ENCODE data around the gene FAM83E.
"Not testable (repeated sequence)": the region's sequence is repeated elsewhere in the genome, so short reads cannot be mapped to it uniquely, and the experiment has no call there.

FAM83E gene

DNA sequence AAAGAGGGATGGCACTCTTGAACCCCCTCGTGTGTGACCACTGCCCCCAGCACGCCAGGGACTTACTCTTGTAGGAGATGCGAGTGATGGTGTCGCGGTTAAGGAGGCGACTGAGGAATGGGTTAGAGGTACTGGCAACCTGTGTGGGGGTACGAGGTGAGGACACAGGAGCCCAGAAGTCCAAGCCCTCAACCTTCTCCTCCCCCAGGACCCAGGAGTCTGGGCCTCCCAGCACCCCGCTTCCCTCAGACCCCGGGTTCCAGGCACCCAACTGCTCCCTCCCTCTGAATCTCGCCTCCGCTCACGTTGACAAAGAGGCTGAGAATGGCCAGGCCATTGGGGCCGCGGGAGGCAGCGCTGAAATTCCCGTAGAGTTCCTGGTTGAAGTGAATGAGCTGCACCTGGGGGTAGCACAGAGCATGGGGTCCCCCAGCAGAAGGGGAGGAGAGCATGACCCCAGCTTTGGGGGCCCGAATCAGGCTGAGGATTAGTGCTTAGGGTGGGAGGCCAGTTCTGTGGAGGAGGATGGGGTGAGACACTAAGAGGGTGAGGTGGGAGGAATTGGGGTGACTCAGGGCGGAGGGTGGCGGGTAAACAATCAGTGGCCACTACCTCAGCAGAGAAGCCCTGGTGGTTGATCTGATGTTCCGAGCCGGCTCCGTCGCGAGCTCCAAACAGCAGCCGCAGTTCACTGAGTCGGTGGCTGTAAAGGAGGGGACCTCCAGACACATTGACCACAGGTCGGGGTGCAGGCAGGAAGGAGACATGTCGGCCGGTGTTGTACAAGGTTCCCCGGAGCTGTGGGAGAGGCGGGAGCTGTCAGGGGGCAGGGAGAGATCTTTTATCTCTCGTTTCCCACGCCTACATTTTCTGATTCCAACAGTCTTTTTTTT, 24.9 kb upstream of the FAM83E start:
- DNase-seq = no peak

DNA sequence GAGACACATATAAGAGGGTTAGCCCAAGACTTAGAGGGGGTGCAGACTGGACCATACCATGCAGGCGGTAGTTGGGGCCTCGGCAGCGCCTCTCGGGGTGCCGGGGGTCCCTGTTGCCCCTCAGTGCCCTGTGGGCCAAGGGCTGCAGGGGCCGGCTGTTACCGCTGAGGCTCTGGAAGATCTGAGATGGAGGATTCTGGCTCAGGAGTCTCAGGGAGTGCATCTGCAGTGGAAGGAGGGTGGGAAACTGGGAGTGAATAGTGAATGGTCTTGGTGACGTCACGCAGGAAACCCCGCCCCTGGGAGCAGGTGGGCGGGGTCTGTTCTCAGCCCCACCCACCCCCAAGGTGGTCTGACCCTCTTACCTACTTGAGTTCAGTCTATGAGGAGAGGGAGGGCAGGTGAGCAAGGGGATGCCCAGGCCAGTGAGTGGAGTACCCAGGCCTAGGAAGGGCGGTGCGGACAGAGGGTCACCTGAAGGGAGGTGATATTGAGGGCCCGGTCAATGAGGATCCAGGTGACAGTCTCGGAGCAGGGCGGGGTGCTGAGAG, 24.0 kb upstream of the FAM83E start:
- DNase-seq = no peak

DNA sequence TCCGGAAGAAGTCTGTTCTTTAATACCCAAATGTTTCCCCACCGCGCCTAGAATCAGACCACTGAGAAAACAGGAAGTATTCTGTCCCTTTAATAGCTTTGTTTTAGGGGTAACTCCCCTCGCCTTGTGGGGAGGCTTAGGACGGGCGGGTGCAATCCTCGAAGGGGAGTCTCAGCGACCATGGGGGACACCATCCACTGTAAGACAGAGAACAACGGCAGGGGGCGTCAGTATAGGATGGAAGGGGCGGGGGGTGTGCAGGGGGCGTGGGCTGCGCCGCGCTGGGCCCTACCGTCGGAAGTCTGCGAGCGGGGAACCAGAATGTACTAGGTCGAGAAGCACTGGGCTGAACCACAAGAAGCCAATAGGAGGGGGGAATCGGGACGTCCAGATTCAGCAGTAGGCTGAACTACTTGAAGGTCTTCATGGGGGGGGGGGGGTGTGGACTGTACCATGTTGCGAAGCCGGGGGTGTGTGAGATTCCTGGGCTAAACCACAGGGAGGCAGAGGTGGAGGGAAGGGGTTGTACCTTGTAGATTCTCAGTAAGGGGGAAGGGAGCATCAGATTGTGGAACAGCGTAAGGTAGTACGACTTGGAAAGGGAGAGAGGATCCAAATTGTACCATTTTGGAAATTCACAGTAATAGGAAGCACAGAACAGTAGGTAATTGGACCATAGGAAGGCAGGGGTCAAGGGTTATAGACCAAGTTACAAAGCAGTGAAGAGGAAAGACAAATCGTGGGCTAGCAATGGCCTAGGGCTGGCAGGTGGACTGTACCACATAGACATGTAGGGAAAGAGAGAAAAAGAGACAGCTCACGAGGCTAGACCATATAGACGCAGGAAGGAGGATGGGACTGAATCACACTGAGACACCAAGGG, 23.3 kb upstream of the FAM83E start:
- peak; percentile 81 for DNase-seq

DNA sequence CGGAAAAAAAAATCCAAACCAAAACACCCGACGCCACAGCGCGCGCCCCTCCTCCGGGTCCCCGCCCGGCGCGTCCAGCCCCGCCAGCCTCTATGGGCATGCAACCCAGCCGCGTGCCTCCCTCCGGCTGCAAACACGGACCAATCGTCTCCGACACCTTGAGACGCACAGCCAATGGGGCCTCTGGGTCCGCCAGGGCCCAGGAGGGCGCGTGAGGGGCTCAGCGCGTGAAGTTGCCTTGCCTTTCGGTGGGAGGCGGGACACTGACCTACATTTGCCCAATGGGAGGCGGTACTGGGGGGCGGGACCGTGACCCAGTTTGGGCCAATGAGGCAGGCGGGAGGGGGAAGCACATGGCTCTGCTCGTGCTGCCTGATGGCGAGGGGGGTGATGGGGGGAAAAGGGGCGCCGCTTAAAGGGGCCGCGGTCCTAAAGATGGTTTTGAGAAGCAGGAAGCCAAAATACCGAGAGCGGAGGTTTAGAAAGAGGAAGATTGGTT, 22.6 kb upstream of the FAM83E start:
- DNase-seq = peak; percentile 99

DNA sequence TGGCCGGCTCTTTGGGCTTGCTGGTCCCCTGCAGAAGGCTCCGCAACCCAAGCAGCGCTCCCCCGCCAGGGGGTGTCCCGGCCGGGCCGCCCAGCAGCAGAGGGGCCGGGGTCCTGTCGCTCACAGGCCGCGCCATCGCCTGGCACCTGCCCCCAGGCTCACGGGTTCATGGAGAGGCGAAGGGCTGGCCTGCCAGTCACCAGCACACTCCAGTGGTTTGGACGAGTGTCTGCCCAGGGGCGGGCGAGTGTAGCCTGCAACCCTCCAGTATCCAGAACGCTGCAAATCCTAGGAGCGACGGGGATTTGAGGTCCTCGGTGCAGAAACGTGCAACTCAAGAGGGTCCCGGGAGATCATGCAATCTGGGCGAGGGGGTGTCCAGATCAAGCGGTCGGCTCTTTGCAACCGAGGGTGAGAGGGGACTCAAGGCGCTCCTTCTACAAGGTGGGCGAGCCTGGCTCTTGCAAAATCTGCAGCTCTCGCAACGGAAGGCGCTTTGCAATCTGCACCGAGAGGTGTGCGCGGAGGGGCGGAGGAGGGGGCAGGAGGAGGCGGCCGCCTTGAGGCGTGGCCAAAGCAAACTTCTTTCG, 22.1 kb upstream of the FAM83E start, which contains the start of gene DBP:
DBP (minus strand) TSS at position 521 of the 590 bp plus-strand sequence; CDS start at position 136, 385 bp downstream.
- DNase-seq = no peak

DNA sequence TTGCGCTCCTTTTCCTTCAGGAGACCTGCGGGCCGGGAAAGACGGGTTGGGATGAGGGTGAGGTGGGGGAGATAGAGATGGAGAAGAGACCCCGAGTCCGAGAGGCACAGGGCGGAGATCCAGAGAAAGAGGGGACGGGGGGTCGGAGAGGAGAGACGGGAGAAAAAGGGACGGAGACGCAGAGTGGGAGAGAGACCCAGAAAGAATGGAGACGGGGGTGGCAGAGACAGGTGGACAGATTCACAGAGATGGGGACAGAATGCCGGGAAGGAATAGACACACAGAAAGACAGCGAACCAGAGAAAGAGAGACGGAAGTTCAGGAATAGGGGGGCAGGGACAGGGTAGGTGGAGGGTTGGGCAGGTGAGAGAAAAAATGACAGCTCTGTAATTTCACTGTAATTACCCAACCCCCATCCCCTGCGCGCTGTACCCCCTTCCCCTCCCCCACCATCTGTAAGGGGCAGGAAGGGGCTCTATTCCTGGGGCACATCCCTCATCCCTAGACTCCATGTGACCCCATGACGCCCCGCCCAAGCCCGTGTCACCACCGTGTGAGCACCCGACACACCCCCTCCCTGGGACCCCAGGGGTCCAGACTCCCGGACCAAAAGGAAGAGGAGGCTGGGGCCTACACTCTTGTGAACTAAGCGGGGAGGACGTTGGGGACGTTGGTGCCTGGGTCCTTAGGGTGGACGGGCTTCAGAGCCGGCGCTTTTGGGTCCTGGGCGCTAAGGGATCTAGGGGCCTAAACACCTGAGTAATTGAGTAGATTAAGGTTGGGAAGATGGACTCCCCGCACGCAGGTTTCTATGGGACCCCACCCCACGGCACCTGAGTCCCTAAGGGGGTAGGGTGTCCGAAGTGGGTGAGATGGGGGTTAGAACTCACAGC, 21.3 kb upstream of the FAM83E start:
- no peak for DNase-seq

DNA sequence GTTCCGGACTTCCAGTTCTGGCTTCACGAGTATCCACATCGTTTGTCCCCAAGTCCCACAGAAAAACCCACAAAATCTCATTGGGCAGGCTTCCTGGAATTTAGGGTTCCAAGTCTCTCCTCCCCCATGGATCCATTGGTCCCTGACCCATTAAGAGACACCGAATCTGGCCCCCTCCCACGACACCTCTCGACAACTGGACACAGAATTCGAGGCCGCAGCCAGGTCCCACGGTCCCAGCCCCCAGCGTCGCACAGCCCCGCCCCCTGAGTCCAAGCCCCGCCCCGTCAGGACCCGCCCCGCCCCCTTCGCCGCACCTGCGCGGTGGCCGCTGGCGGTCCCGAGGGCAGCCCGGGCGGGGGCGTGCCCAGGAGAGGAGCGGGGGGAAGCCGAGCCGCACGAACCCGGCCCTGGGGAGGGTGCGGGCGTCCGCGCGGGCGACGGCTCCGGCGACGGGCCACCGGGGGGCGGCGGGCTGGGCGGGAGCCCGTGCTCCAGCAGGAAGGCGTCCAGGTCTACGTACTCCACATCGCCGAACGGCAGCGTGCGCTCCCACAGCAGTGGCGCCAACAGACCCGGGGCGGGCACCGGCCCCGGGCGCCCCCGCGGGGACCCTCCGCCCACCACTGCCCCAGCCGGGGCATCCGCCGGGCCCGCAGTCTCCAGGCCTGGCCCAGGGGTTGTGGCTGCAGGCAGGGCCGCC, 20.5 kb upstream of the FAM83E start:
- DNase-seq = peak; percentile 66

DNA sequence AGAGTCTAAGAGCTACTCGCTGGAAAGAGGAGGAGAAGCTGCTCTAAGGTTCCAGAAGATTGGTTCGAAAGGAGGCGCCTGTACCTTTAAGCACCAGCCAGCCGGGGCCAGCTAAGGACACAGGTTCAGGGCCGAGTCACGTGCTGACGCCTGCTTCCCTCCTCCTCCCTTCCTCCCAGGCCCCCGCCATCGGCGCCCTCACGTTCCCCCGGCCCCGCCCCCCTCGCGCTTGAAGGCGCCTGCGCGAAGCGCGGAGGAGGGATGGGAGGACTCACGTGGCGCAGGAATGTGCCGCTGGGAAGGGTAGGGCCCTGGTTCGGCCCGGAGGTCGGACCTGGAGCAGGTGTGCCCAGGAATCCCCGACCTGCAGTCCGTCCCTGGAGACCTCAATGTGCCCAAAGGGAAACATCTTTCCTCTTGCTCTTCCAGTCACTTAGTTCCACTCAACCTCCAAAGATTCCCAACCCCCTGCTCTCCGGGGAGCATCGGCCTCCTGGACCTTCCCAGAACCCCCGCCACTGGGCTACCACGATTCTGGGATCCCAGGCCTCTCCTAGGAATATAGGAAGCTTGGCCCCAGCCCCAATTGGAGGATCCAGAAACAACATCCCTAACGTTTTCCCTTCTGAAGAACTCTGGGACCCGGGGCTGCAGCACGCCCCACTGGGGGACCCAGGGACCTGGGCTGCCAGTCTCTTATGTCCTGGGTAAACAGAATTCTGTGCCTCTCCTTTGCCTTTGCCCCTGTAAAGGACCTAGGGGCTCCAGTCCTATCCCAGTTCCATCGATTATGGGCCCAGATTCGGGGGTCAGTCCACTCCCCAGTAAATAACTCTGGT, 19.8 kb upstream of the FAM83E start:
- peak; percentile 90 for DNase-seq

DNA sequence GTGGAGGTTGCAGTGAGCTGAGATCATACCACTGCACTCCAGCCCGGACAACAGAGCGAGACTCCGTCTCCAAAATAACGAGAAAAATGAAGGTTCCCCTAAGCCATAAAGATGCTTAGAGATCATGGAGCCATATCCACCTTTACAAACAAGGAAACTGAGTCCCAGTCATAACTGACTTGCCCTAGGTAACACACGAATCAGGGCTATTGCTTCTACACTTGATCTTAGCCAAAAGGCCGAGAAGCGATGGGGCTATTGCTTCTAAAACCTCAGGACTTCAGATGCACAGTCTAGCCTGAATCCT, 19.1 kb upstream of the FAM83E start:
- DNase-seq = no peak

DNA sequence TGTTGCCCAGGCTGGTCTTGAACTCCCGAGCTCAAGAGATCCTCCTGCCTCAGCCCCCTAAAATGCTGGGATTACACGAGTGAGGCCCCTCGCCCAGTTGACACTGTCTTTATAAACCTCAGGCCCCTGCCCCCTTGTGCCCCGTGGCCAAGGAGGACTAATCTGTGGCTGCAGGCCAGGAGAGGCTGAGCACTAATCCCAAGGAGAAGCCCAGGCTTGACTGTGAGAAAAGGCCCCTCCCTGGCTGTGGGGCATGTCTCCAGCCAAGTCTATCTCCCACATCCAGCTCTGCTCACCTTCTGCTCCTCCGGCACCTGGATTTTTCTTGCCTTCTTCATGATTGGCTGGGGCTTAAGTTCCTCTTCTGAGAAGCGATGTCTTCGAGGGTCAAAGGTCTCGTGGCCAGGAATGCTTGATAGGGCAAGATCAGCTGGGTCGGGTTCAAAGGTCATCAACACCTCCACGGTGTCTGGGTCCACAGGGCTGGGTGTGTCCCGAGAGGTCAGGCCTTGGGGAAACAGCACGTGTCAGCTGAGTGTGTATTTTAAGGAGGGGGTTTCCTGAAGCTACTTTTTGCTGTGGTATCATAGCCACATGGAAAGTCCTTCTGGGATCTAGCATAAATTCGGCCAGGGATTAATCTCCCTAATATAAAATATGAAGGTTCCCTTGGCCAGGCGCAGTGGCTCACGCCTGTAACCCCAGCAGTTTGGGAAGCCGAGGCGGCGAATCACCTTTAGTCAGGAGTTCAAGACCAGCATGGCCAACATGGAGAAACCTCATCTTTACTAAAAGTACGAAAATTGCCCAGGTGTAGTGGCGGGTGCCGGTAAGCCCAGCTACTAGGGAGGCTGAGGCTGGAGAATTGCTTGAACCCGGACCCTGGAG, 18.5 kb upstream of the FAM83E start:
- DNase-seq = no peak

DNA sequence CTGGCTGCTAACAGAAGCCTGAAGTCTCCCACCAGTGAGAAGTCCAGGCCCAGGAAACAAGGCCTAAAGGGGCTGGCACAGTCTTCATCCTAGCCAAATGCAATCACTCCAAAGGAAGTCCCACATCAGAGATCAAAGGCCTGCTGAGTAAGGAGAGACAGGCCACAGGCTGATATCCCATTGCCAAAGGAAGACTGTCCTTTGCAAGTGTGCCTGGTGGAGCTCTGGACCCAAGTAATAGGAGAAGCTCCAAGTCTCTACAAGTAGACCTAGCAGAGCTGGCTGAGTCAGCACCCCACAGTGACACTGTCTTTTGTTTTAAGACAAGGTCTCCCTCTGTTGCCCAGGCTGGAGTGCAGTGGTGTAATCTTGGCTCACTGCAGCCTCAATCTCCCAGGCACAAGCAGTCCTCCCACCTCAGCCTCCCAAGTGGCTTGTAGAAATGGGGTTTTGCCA, 17.8 kb upstream of the FAM83E start:
- DNase-seq = no peak

DNA sequence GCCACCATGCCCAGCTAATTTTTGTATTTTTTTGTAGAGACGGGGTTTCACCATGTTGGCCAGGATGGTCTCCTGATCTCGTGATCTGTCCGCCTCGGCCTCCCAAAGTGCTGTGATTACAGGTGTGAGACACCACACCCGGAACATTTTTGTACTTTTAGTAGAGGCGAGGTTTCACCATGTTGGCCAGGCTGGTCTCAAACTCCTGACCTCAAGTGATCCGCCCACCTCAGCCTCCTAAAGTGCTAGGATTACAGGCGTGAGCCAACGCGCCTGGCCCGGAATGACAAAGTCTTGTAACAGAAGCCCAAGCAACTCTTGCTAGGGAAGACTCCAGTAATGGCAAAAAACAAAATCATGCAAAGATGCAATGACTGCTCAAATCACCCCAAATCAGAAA, 17.4 kb upstream of the FAM83E start:
- DNase-seq = not testable (repeated sequence)

DNA sequence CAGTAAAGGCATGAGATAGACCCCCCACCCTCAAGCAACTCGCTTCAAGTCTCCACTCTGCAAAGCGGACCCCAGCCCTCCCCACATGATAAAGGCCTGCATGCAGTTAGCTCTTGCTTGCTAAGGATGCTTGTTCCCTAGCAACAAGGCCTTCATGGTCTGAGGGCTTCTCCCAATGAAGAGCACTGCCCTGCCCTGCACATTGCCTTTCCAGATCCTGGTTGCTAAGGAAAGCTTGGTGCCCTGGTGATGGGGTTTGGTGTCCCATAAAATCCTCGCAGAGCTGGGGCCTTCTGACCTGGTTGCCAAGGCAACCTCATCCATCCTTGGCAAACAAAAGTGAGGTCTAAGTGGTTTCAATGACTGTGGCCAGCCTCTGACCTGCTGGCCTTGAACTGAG, 16.3 kb upstream of the FAM83E start:
- DNase-seq = no peak

DNA sequence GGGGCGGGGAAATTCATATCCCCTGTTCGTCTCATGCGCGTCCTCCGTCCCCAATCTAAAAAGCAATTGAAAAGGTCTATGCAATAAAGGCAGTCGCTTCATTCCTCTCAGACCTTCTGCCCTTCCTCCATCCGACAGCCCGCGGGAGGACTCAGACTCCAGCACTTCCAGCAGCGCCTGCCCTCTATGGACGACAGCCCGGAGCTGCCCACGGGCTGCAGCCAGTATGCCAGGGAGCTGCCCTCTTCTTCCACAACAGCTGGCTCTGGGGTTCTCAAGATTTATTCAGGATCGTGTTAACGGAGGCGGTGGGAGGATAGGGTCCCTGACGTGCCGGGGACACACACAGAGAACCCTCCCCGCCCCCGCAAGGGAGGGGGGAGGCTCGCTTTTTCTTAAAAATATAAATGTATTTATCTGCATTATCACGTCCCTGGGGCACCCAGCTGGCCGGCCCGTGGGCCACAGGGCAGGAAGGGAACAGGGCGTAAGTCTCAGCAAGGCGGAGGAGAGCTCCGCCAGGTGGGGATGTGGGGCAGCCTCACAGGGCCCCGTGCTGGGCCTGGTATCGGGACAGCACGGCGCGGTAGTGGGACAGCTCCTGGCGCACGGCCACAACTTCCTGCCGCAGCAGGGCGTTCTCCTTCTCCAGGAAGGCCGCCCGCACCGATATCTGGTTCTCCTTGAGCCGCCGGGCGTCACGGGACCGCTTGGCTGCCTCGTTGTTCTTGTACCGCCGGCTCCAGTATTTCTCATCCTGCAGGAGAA, 15.6 kb upstream of the FAM83E start:
- no peak for DNase-seq

DNA sequence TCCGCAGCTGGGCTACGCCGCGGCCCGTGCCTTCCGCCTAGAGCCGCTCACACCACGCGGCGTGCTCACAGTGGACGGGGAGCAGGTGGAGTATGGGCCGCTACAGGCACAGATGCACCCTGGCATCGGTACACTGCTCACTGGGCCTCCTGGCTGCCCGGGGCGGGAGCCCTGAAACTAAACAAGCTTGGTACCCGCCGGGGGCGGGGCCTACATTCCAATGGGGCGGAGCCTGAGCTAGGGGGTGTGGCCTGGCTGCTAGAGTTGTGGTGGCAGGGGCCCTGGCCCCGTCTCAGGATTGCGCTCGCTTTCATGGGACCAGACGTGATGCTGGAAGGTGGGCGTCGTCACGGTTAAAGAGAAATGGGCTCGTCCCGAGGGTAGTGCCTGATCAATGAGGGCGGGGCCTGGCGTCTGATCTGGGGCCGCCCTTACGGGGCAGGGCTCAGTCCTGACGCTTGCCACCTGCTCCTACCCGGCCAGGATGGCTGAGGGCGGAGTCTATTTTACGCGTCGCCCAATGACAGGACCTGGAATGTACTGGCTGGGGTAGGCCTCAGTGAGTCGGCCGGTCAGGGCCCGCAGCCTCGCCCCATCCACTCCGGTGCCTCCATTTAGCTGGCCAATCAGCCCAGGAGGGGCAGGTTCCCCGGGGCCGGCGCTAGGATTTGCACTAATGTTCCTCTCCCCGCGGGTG, 14.9 kb upstream of the FAM83E start:
- no peak for DNase-seq

DNA sequence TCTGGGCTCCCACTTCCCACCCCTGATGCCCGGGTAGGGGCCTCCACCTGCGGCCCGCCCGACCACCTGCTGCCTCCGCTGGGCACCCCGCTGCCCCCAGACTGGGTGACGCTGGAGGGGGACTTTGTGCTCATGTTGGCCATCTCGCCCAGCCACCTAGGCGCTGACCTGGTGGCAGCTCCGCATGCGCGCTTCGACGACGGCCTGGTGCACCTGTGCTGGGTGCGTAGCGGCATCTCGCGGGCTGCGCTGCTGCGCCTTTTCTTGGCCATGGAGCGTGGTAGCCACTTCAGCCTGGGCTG, 14.4 kb upstream of the FAM83E start:
- DNase-seq = no peak

DNA sequence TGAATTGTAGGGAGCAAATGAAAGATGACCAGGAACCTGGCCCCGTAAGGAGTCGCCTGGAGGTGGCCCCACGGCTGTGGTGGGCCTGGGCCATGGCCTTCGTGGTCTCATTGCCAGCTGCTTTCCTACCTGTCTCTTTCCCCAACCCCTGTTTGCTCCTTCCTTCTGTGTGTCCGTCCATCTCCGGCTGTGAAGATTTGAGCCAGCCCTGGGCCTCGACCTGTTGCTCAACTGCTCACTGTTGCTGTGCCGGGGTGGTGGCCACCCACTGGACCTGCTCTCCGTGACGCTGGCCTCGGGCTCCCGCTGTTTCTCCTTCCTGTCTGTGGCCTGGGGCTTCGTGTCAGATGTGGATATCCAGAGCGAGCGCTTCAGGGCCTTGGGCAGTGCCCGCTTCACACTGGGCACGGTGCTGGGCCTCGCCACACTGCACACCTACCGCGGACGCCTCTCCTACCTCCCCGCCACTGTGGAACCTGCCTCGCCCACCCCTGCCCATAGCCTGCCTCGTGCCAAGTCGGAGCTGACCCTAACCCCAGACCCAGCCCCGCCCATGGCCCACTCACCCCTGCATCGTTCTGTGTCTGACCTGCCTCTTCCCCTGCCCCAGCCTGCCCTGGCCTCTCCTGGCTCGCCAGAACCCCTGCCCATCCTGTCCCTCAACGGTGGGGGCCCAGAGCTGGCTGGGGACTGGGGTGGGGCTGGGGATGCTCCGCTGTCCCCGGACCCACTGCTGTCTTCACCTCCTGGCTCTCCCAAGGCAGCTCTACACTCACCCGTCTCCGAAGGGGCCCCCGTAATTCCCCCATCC, 13.8 kb upstream of the FAM83E start:
- no peak for DNase-seq

All from stimulated activated naive CD4-positive, alpha-beta T cell treated with Interleukin-2 at 50 U/mL for 16 hours (primary cell).